ENCODE results near the gene SULT4A1. TPM values are rescaled to one million over a fixed set of nuclear protein-coding genes. Genes with fewer than 3 reads are reported as not detected.

SULT4A1 gene
- total and polyA plus RNA-seq, 3 donors from 2014 or later, result 10.3 to 11.9 (median 11.2) TPM

- Histone ChIP-seq H3K9me3 (no peaks in the 10 kb centered on the region), H3K4me1 (peaks cover 4% of the 10 kb centered on the region), H3K4me3 (no peak overlapping the region), H3K27me3 (no peaks in the 10 kb centered on the region), H3K27ac (no peak overlapping the region), H3K36me3 (ENCODE audit: low read depth, missing control alignments) (no peaks in the 10 kb centered on the region)
- WGBS, 2 donors, result 89 to 97% methylated on average over 9 of the region's 9 CpGs
- no peak for DNase-seq
- no peak for TF ChIP-seq POLR2A (IDR thresholded peaks at IDR 0.05)
- no peak for TF ChIP-seq CTCF (IDR thresholded peaks at IDR 0.05)
- intact Hi-C loops (cut with DNase I; ENCODE audit: low total_unique reads), result no loop called here
Observed at GRCh38 chr22:43817402-43817801, 44.9 kb downstream of the SULT4A1 start.

GRCh38 chr22:43814264-43814663, 48.0 kb downstream of the SULT4A1 start:
- intact Hi-C loops (cut with DNase I; ENCODE audit: low total_unique reads), result no loop called here
- H3K27me3 ChIP-seq, result no peaks in the 10 kb centered on the region
- no peaks in the 10 kb centered on the region for H3K9me3 ChIP-seq
- whole genome bisulfite sequencing, 2 donors, result 94% methylated on average over 5 of the region's 5 CpGs
- no peaks in the 10 kb centered on the region for H3K36me3 ChIP-seq (ENCODE audit: low read depth, missing control alignments)
- no peak overlapping the region for H3K4me3 ChIP-seq
- TF ChIP-seq POLR2A (IDR thresholded peaks at IDR 0.05) (no peak), CTCF (IDR thresholded peaks at IDR 0.05) (no peak)
- H3K4me1 ChIP-seq, result peaks cover 7% of the 10 kb centered on the region
- no peak overlapping the region for H3K27ac ChIP-seq
- DNase-seq, result no peak

GRCh38 chr22:43812890-43813289, 49.4 kb downstream of the SULT4A1 start:
- WGBS, 2 donors, result 13 to 24% methylated on average over 6 of the region's 6 CpGs
- intact Hi-C loops (cut with DNase I; ENCODE audit: low total_unique reads), result no loop called here
- H3K36me3 ChIP-seq (ENCODE audit: low read depth, missing control alignments), result no peaks in the 10 kb centered on the region
- H3K27me3 ChIP-seq, result no peaks in the 10 kb centered on the region
- peak overlapping the region; percentile 48 to 71 for H3K27ac ChIP-seq
- peaks cover 7% of the 10 kb centered on the region for H3K4me1 ChIP-seq
- TF ChIP-seq POLR2A (IDR thresholded peaks at IDR 0.05) (no peak), CTCF (IDR thresholded peaks at IDR 0.05) (no peak)
- no peaks in the 10 kb centered on the region for H3K9me3 ChIP-seq
- peak overlapping the region; percentile 82 for H3K4me3 ChIP-seq
- no peak for DNase-seq

DNA sequence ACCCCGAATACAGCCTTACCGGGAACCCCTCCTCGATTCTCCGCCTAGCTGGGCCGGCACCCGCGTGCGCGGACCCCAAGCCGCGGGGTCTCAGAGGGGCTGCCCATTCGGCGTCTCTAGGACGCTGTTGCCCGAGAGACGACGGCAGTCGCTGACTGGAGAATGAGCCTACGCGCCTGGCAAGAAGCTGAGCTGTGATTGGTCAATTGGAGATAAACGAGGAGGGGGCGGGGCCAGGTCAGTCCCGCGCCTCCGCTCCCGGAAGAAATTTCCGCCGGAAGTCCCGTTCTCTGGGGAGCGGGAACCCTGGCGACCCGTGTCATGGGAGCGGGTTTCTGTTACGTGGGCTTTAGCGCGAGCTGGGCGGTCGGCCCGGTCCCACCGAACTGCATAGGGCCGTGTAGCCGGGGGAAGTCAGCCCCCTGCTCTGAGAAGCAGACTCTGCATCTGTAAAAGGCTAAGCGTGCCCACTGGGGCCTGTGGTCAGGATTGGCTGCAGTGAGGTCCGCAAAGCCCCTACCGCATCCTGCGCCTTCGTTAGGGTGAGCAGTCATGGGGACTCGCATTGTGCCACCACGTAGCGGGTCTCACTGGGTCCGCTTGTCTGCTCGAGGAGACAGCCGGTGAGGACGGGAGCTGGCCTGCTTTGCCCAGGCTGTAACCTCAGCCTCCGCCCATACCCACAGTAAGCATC, 50.0 kb downstream of the SULT4A1 start, which contains the start of gene EFCAB6:
TSS of gene EFCAB6 (minus strand) at position 157 of the 694 bp plus-strand sequence. CDS start 29,987 bp downstream, outside the sequence.
- WGBS, 2 donors, result 0 to 1% methylated on average over 12 to 55 of the region's 55 CpGs
- H3K9me3 ChIP-seq, result no peaks in the 10 kb centered on the region
- H3K36me3 ChIP-seq (ENCODE audit: low read depth, missing control alignments), result no peaks in the 10 kb centered on the region
- H3K27me3 ChIP-seq, result no peaks in the 10 kb centered on the region
- DNase-seq, result peak; percentile 97
- peak within 1 kb of the TSS; percentile 48 to 71 for H3K27ac ChIP-seq
- peaks cover 7% of the 10 kb centered on the region for H3K4me1 ChIP-seq
- intact Hi-C loops (cut with DNase I; ENCODE audit: low total_unique reads), result no loop called here
- H3K4me3 ChIP-seq, result peak within 1 kb of the TSS; percentile 82
- TF ChIP-seq CTCF (IDR thresholded peaks at IDR 0.05), result peak in 1 of 3 experiments; percentile 2
- TF ChIP-seq POLR2A (IDR thresholded peaks at IDR 0.05), result no peak

GRCh38 chr22:43811777-43812148, 50.5 kb downstream of the SULT4A1 start:
- intact Hi-C loops (cut with DNase I; ENCODE audit: low total_unique reads), result no loop called here
- H3K27ac ChIP-seq, result peak overlapping the region; percentile 48 to 71
- peak overlapping the region; percentile 82 for H3K4me3 ChIP-seq
- peaks cover 7% of the 10 kb centered on the region for H3K4me1 ChIP-seq
- H3K36me3 ChIP-seq (ENCODE audit: low read depth, missing control alignments), result no peaks in the 10 kb centered on the region
- 0 to 2% methylated on average over 6 to 21 of the region's 21 CpGs for WGBS, 2 donors
- no peaks in the 10 kb centered on the region for H3K27me3 ChIP-seq
- no peak for DNase-seq
- H3K9me3 ChIP-seq, result no peaks in the 10 kb centered on the region
- TF ChIP-seq POLR2A (IDR thresholded peaks at IDR 0.05), result no peak
- TF ChIP-seq CTCF (IDR thresholded peaks at IDR 0.05), result no peak

All from testis (tissue), 3 donors.